ENCODE results near the gene NUPR1.
"Not testable (repeated sequence)": the region's sequence is repeated elsewhere in the genome, so short reads cannot be mapped to it uniquely, and the experiment has no call there.

Gene NUPR1

GRCh38 chr16:28553776-28554633 lies 15.2 kb upstream of the NUPR1 start, which contains the start of gene SGF29:
Gene SGF29, plus strand, starts transcription at chr16:28553920. Its CDS starts 27,150 bp downstream, at chr16:28581070.
- Histone ChIP-seq H3K4me3 (replicated peaks; ENCODE audit: insufficient read depth, low read length) (peak within 1 kb of the TSS; percentile 54), H3K27me3 (ENCODE audit: insufficient read depth, poor library complexity, severe bottlenecking) (no peaks in the 10 kb centered on the region), H3K27ac (replicated peaks) (peak within 1 kb of the TSS; percentile 96)
- TF ChIP-seq SPI1 (IDR thresholded peaks at IDR 0.05; ENCODE audit: borderline replicate concordance, low read depth) = no peak
- TF ChIP-seq POLR2AphosphoS5 (IDR thresholded peaks at IDR 0.05; ENCODE audit: low read depth) = peak; percentile 96
- TF ChIP-seq REST (IDR thresholded peaks at IDR 0.05; ENCODE audit: insufficient replicate concordance, low read depth) = peak; percentile 38
- peak; percentile 90 to 95 for DNase-seq (ENCODE audit: low read depth in 1 of 2, low spot score in 1 of 2)

GRCh38 chr16:28549301-28549899 lies 10.6 kb upstream of the NUPR1 start:
- TF ChIP-seq CTCF (IDR thresholded peaks at IDR 0.05; ENCODE audit: insufficient read depth, low read length) (peak; percentile 63), POLR2AphosphoS5 (IDR thresholded peaks at IDR 0.05; ENCODE audit: low read depth) (no peak), SPI1 (IDR thresholded peaks at IDR 0.05; ENCODE audit: borderline replicate concordance, low read depth) (no peak)

GRCh38 chr16:28548306-28548802 lies 9.6 kb upstream of the NUPR1 start:
- Histone ChIP-seq H3K4me3 (replicated peaks; ENCODE audit: insufficient read depth, low read length) (no peak overlapping the region), H3K27ac (replicated peaks) (no peak overlapping the region), H3K27me3 (ENCODE audit: insufficient read depth, poor library complexity, severe bottlenecking) (no peaks in the 10 kb centered on the region)
- no peak for DNase-seq (ENCODE audit: low read depth in 1 of 2, low spot score in 1 of 2)
- no peak for TF ChIP-seq POLR2AphosphoS5 (IDR thresholded peaks at IDR 0.05; ENCODE audit: low read depth)
- no peak for TF ChIP-seq REST (IDR thresholded peaks at IDR 0.05; ENCODE audit: insufficient replicate concordance, low read depth)
- no peak for TF ChIP-seq SPI1 (IDR thresholded peaks at IDR 0.05; ENCODE audit: borderline replicate concordance, low read depth)
- TF ChIP-seq GABPA (IDR thresholded peaks at IDR 0.05; ENCODE audit: low read depth) = no peak
- no peak for TF ChIP-seq CTCF (IDR thresholded peaks at IDR 0.05; ENCODE audit: insufficient read depth, low read length)

More at GRCh38 chr16:28549301-28549899, 10.6 kb upstream of the NUPR1 start:
- H3K27me3 ChIP-seq (ENCODE audit: insufficient read depth, poor library complexity, severe bottlenecking) = no peaks in the 10 kb centered on the region
- DNase-seq (ENCODE audit: low read depth in 1 of 2, low spot score in 1 of 2) = peak in 1 of 2 experiments; percentile 68
- no peak overlapping the region for H3K4me3 ChIP-seq (replicated peaks; ENCODE audit: insufficient read depth, low read length)
- no peak overlapping the region for H3K27ac ChIP-seq (replicated peaks)

GRCh38 chr16:28546626-28547025 lies 7.9 kb upstream of the NUPR1 start:
- Histone ChIP-seq H3K27ac (replicated peaks) (no peak overlapping the region), H3K4me3 (replicated peaks; ENCODE audit: insufficient read depth, low read length) (no peak overlapping the region), H3K27me3 (ENCODE audit: insufficient read depth, poor library complexity, severe bottlenecking) (no peaks in the 10 kb centered on the region)
- TF ChIP-seq REST (IDR thresholded peaks at IDR 0.05; ENCODE audit: insufficient replicate concordance, low read depth) (no peak), GABPA (IDR thresholded peaks at IDR 0.05; ENCODE audit: low read depth) (no peak), SPI1 (IDR thresholded peaks at IDR 0.05; ENCODE audit: borderline replicate concordance, low read depth) (no peak), POLR2AphosphoS5 (IDR thresholded peaks at IDR 0.05; ENCODE audit: low read depth) (no peak), CTCF (IDR thresholded peaks at IDR 0.05; ENCODE audit: insufficient read depth, low read length) (no peak)
- no peak for DNase-seq (ENCODE audit: low read depth in 1 of 2, low spot score in 1 of 2)

GRCh38 chr16:28545964-28546363 lies 7.2 kb upstream of the NUPR1 start:
- not testable (repeated sequence) for H3K27ac ChIP-seq (replicated peaks); DNase-seq (ENCODE audit: low read depth in 1 of 2, low spot score in 1 of 2); H3K27me3 ChIP-seq (ENCODE audit: insufficient read depth, poor library complexity, severe bottlenecking); H3K4me3 ChIP-seq (replicated peaks; ENCODE audit: insufficient read depth, low read length)

Measured in HL-60 (cell line).